SU-DHL-6 (cell line): ENCODE data around the gene SMARCAL1.
A peak's percentile ranks its signal among the peaks of the same experiment; 100 is the strongest.
"Not testable (repeated sequence)": the region's sequence is repeated elsewhere in the genome, so short reads cannot be mapped to it uniquely, and the experiment has no call there.

ENCODE experiments used
- H2AFZ ChIP-seq: fragments of 200-600 bp; sonication (generic); 2 replicates; pipeline ENCODE4 v1.6.1; 2014; ENCODE audit warnings: low read depth, mild to moderate bottlenecking, moderate library complexity, mixed read lengths, antibody characterized with exemption, low read length; ENCODE audit not compliant: severe bottlenecking
- H3F3A ChIP-seq: fragments of 200-600 bp; shearing (Covaris generic); 2 replicates; pipeline ENCODE4 v1.6.0; 2016; ENCODE audit warnings: antibody characterized with exemption, mild to moderate bottlenecking; ENCODE audit not compliant: insufficient read depth
- H3K27ac ChIP-seq: fragments of 200-600 bp; sonication (generic); 2 replicates; pipeline ENCODE4 v1.5.1; 2016; ENCODE audit warnings: low read depth, mild to moderate bottlenecking, low read length, moderate library complexity, mixed read lengths
- H3K27me3 ChIP-seq: fragments of 200-600 bp; sonication (generic), shearing (Covaris generic); 2 replicates; pipeline ENCODE4 v1.6.0; 2014; ENCODE audit warnings: mild to moderate bottlenecking, low read length
- H3K36me3 ChIP-seq: fragments of 200-600 bp; sonication (generic); 2 replicates; pipeline ENCODE4 v1.6.1; 2014; ENCODE audit warnings: mild to moderate bottlenecking, low read length, mixed read lengths
- H3K4me2 ChIP-seq: fragments of 300-600, 200-600 bp; shearing (Covaris generic), sonication (generic); 2 replicates; pipeline ENCODE4 v1.6.0; 2014; ENCODE audit warnings: low read length, low read depth, mild to moderate bottlenecking; ENCODE audit not compliant: poor library complexity, severe bottlenecking
- H3K4me3 ChIP-seq: fragments of 200-600 bp; sonication (generic); 2 replicates; pipeline ENCODE4 v1.5.1; 2014; ENCODE audit warnings: antibody characterized with exemption, low read length, mild to moderate bottlenecking, mixed read lengths; ENCODE audit not compliant: insufficient read depth, poor library complexity, severe bottlenecking
- H3K79me2 ChIP-seq: fragments of 200-600 bp; sonication (generic); 2 replicates; pipeline ENCODE4 v1.6.1; 2014; ENCODE audit warnings: mild to moderate bottlenecking, low read length, moderate library complexity; ENCODE audit not compliant: insufficient read depth
- H3K9ac ChIP-seq: fragments of 200-600 bp; sonication (generic); 2 replicates; pipeline ENCODE4 v1.7.0; 2014; ENCODE audit warnings: mild to moderate bottlenecking, low read length
- H3K9me2 ChIP-seq: fragments of 200-600 bp; sonication (generic); replicated peaks from 2 replicates; pipeline ENCODE4 v1.6.1; 2014; ENCODE audit warnings: low read length; ENCODE audit not compliant: insufficient read depth
- H3K9me3 ChIP-seq: fragments of 200-600 bp; sonication (generic); 2 replicates; pipeline ENCODE4 v1.6.1; 2014; ENCODE audit warnings: low read length, mixed read lengths; ENCODE audit not compliant: insufficient read depth
- H4K20me1 ChIP-seq: fragments of 200-600 bp; sonication (generic); 2 replicates; pipeline ENCODE4 v1.6.1; 2014; ENCODE audit warnings: low read depth, mild to moderate bottlenecking, antibody characterized with exemption, low read length, moderate library complexity, mixed read lengths
- CTCF ChIP-seq: fragments of 200-600 bp; sonication (generic); IDR thresholded peaks from one replicate; pipeline ENCODE4 v1.5.1; 2017; ENCODE audit warnings: antibody characterized with exemption, mild to moderate bottlenecking, low read length, moderate library complexity; ENCODE audit not compliant: insufficient read depth, poor library complexity, severe bottlenecking
- EZH2phosphoT487 ChIP-seq: fragments of 200-600 bp; sonication (generic), shearing (Covaris generic); conservative IDR thresholded peaks from 2 replicates; pipeline ENCODE4 v1.6.1; 2018; ENCODE audit warnings: mild to moderate bottlenecking, antibody characterized with exemption, low read length, moderate library complexity, mixed read lengths

Gene SMARCAL1

GRCh38 chr2:216508229-216508628 is 95.9 kb downstream of the SMARCAL1 start:
- Histone ChIP-seq H3K9ac (no peak overlapping the region), H3K4me2 (no peak overlapping the region), H4K20me1 (peaks cover 5% of the 10 kb centered on the region; the same call in 1 of the 2 replicates), H2AFZ (no peak overlapping the region), H3K9me2 (no peaks in the 10 kb centered on the region), H3K9me3 (no peaks in the 10 kb centered on the region), H3K27me3 (no peaks in the 10 kb centered on the region), H3K36me3 (peaks cover 11% of the 10 kb centered on the region; the same call in 1 of the 2 replicates), H3K27ac (no peak overlapping the region), H3K79me2 (no peaks in the 10 kb centered on the region), H3F3A (peaks cover 47% of the 10 kb centered on the region), H3K4me3 (no peak overlapping the region)
- no peak for TF ChIP-seq EZH2phosphoT487
- TF ChIP-seq CTCF = no peak

GRCh38 chr2:216516730-216517350 is 104.6 kb downstream of the SMARCAL1 start:
- Histone ChIP-seq H3K27me3 (no peaks in the 10 kb centered on the region), H3K9ac (no peak overlapping the region), H4K20me1 (no peaks in the 10 kb centered on the region), H3K4me3 (no peak overlapping the region), H3K4me2 (no peak overlapping the region), H3F3A (0 out of 2 replicates have a peak, but pooled peaks cover 5% of the 10 kb centered on the region), H3K9me2 (no peaks in the 10 kb centered on the region), H2AFZ (no peak overlapping the region), H3K27ac (no peak overlapping the region), H3K9me3 (no peaks in the 10 kb centered on the region), H3K79me2 (no peaks in the 10 kb centered on the region), H3K36me3 (no peaks in the 10 kb centered on the region)
- TF ChIP-seq CTCF (peak; percentile 47), EZH2phosphoT487 (no peak)

- no peak overlapping the region for H3K4me2 ChIP-seq
- no peak overlapping the region for H3K4me3 ChIP-seq
- H3K27me3 ChIP-seq = no peaks in the 10 kb centered on the region
- H3K9ac ChIP-seq = no peak overlapping the region
- 0 out of 2 replicates have a peak, but pooled peaks cover 5% of the 10 kb centered on the region for H3F3A ChIP-seq
- H4K20me1 ChIP-seq = no peaks in the 10 kb centered on the region
- H3K9me2 ChIP-seq = no peaks in the 10 kb centered on the region
- H2AFZ ChIP-seq = no peak overlapping the region
- H3K36me3 ChIP-seq = no peaks in the 10 kb centered on the region
- H3K79me2 ChIP-seq = no peaks in the 10 kb centered on the region
- TF ChIP-seq EZH2phosphoT487 (no peak), CTCF (no peak)
- no peaks in the 10 kb centered on the region for H3K9me3 ChIP-seq
- H3K27ac ChIP-seq = no peak overlapping the region
Observed at GRCh38 chr2:216517447-216518225, 105.4 kb downstream of the SMARCAL1 start.

GRCh38 chr2:216518566-216519119 is 106.4 kb downstream of the SMARCAL1 start:
- H3K36me3 ChIP-seq, H3K9me2 ChIP-seq, H3F3A ChIP-seq, H4K20me1 ChIP-seq, H3K4me3 ChIP-seq, H2AFZ ChIP-seq, H3K4me2 ChIP-seq, H3K27me3 ChIP-seq, H3K9me3 ChIP-seq, H3K9ac ChIP-seq, H3K79me2 ChIP-seq, H3K27ac ChIP-seq: not testable (repeated sequence)
